Right lobe of liver (tissue), 6 donors: ENCODE measurements around the gene GALNTL6. TPM values are rescaled to one million over a fixed set of nuclear protein-coding genes. Genes with fewer than 3 reads are reported as not detected.
A peak's percentile ranks its signal among the peaks of the same experiment; 100 is the strongest.

Experiments
- ATAC-seq, 4 donors: fragments of 200-7000 bp; cut with Tn5 transposase; one replicate each; pipeline ENCODE4 v1.9.1; 2020; ENCODE audit warnings: mild to moderate bottlenecking in 4 of 4, moderate library complexity in 4 of 4
- DNase-seq, 3 donors: peaks; one replicate each; pipeline ENCODE4 v3.0.0-alpha.2; 2020
- H3K27ac ChIP-seq, 3 donors: fragments of 200-600 bp; one replicate each; pipeline ENCODE4 v1.8.0; 2022
- H3K27me3 ChIP-seq, 2 donors: fragments of 200-600 bp; one replicate each; pipeline ENCODE4 v1.8.0; 2022
- H3K36me3 ChIP-seq, 4 donors: fragments of 200-600 bp; sonication (generic) in 1 of 4; one replicate each; pipeline versions ENCODE4 v1.5.1 to v1.8.0; 2017 to 2022; ENCODE audit warnings: control low read depth in 1 of 4
- H3K4me1 ChIP-seq, 4 donors: fragments of 200-600 bp; sonication (generic) in 1 of 4; one replicate each; pipeline versions ENCODE4 v1.5.1 to v1.8.0; 2017 to 2022; ENCODE audit warnings: control low read depth in 1 of 4
- H3K4me3 ChIP-seq, 3 donors: fragments of 200-600 bp; one replicate each; pipeline ENCODE4 v1.8.0; 2022
- H3K9me3 ChIP-seq, 4 donors: fragments of 200-600 bp; sonication (generic) in 1 of 4; one replicate each; pipeline versions ENCODE4 v1.5.1 to v1.8.0; 2017 to 2022; ENCODE audit warnings: control low read depth in 1 of 4
- CTCF ChIP-seq, 4 donors: fragments of 200-600 bp in 3 of 4; fragments of 450-650 bp in 1 of 4; IDR thresholded peaks; one replicate each; pipeline versions ENCODE4 v1.5.1 to v1.8.0; 2016 to 2022; ENCODE audit warnings: antibody characterized with exemption in 4 of 4, mild to moderate bottlenecking in 2 of 4
- POLR2A ChIP-seq: fragments of 450-650 bp; IDR thresholded peaks from one replicate; pipeline ENCODE4 v1.6.1; 2017; ENCODE audit warnings: antibody characterized with exemption, mild to moderate bottlenecking
- WGBS: methylation state at CpG from one replicate; pipeline ENCODE4 v1.1.6; 2018; ENCODE audit warnings: low coverage, low lambda C conversion rate; ENCODE audit not compliant: insufficient coverage; ENCODE audit errors: missing lambda C conversion rate; 5-methylcytosine and 5-hydroxymethylcytosine counted together
- intact Hi-C, 2 donors: fragments of 100-400 bp; cut with DNase I; formaldehyde crosslinking; loops; one replicate each; pipeline versions ENCODE4 v1.11.2 to v1.14.1; 2022
- total RNA-seq, 6 experiments: library from RNA; depleted of rRNA in 2 of 6; stranded (reverse); fragments of >200 nt in 2 of 6; fragmentation: NEBNext Ultra II Directional in 3 of 6; extraction: Animal tissue kit (Norgen Biotek cat#: 25700) in 3 of 6; gene quantifications; one replicate each; pipeline versions ENCODE4 v1.1.0 to v1.2.4, GENCODE V29; 2016 to 2023
- donor health status: DM: no; HTN: yes; CAD: no.
- donor health status: DM: no; HTN: no; CAD: no.
- donor health status: DM: no; HTN: no; CAD: no.
- donor health status: DM: no; HTN: yes; CAD: no.
- donor health status: DM: no; HTN: yes; CAD: no.

The GALNTL6 gene
- total RNA-seq, 6 experiments from 2014 or later, result 0.15 to 1.1 (median 0.30) TPM; not detected in 3

- no peak for TF ChIP-seq CTCF (IDR thresholded peaks at IDR 0.05)
- TF ChIP-seq POLR2A, result no peak
- H3K36me3 ChIP-seq, result no peaks in the 10 kb centered on the region
- intact Hi-C loops, result no loop called here
- H3K27ac ChIP-seq, result no peak overlapping the region
- 48% methylated on average over 8 of the region's 8 CpGs for WGBS
- no peak for DNase-seq
- H3K4me1 ChIP-seq, result no peaks in the 10 kb centered on the region
- H3K27me3 ChIP-seq, result no peaks in the 10 kb centered on the region
- H3K4me3 ChIP-seq, result no peak overlapping the region
- ATAC-seq, result no peak
- no peaks in the 10 kb centered on the region for H3K9me3 ChIP-seq
Measured at GRCh38 chr4:172815499-172816164, 1002.4 kb downstream of the GALNTL6 start.

- Histone ChIP-seq H3K4me1 (no peaks in the 10 kb centered on the region), H3K9me3 (no peaks in the 10 kb centered on the region), H3K27ac (no peak overlapping the region), H3K4me3 (no peak overlapping the region), H3K36me3 (no peaks in the 10 kb centered on the region), H3K27me3 (no peaks in the 10 kb centered on the region)
- no peak for ATAC-seq
- TF ChIP-seq POLR2A (no peak), CTCF (IDR thresholded peaks at IDR 0.05) (no peak)
- 27% methylated on average over 1 of the region's 1 CpG for WGBS
- DNase-seq, result no peak
- intact Hi-C loops, result no loop called here
Measured at GRCh38 chr4:172818901-172819300, 1005.7 kb downstream of the GALNTL6 start.

GRCh38 chr4:172819353-172819752 lies 1006.1 kb downstream of the GALNTL6 start:
- Histone ChIP-seq H3K4me3 (no peak overlapping the region), H3K4me1 (no peaks in the 10 kb centered on the region), H3K27ac (no peak overlapping the region), H3K27me3 (no peaks in the 10 kb centered on the region), H3K36me3 (no peaks in the 10 kb centered on the region), H3K9me3 (no peaks in the 10 kb centered on the region)
- 21% methylated on average over 1 of the region's 1 CpG for WGBS
- DNase-seq, result no peak
- intact Hi-C loops, result no loop called here
- no peak for ATAC-seq
- TF ChIP-seq POLR2A (no peak), CTCF (IDR thresholded peaks at IDR 0.05) (no peak)

GRCh38 chr4:172822331-172822730 lies 1009.1 kb downstream of the GALNTL6 start:
- WGBS, result 41% methylated on average over 3 of the region's 3 CpGs
- no peak overlapping the region for H3K27ac ChIP-seq
- ATAC-seq, result peak in 1 of 4 donors; percentile 21

More at GRCh38 chr4:172822331-172822730, 1009.1 kb downstream of the GALNTL6 start:
- no peak for DNase-seq
- Histone ChIP-seq H3K36me3 (no peaks in the 10 kb centered on the region), H3K4me3 (no peak overlapping the region), H3K9me3 (no peaks in the 10 kb centered on the region), H3K27me3 (no peaks in the 10 kb centered on the region), H3K4me1 (no peaks in the 10 kb centered on the region)
- no peak for TF ChIP-seq POLR2A
- no peak for TF ChIP-seq CTCF (IDR thresholded peaks at IDR 0.05)
- intact Hi-C loops, result no loop called here
